ENCODE data around the gene IMPACT.

IMPACT gene

GRCh38 chr18:24402209-24402785, 24.2 kb upstream of the IMPACT start:
- Mint-ChIP-seq H3K4me1 (peaks cover 8% of the 10 kb centered on the region), H3K27ac (no peak overlapping the region), H3K27me3 (peaks cover 43% of the 10 kb centered on the region), H3K4me3 (no peak overlapping the region), H3K36me3 (no peaks in the 10 kb centered on the region), H3K9me3 (no peaks in the 10 kb centered on the region)
- CTCF ChIA-PET: interaction anchor here (0.9 to 1.3 kb wide), 2 partner anchors 45 to 87 kb away, joined by 3 read pairs; no protein-coding TSS in a partner anchor
- no peak for DNase-seq

- H3K27me3 Mint-ChIP-seq: peaks cover 41% of the 10 kb centered on the region
- no peak for DNase-seq
- H3K36me3 Mint-ChIP-seq: no peaks in the 10 kb centered on the region
- H3K4me3 Mint-ChIP-seq: no peak overlapping the region
- CTCF ChIA-PET: no interaction called here
- no peak overlapping the region for H3K27ac Mint-ChIP-seq
- peaks cover 5% of the 10 kb centered on the region for H3K4me1 Mint-ChIP-seq
- H3K9me3 Mint-ChIP-seq: no peaks in the 10 kb centered on the region
Measured at GRCh38 chr18:24403076-24403475, 23.4 kb upstream of the IMPACT start.

- Mint-ChIP-seq H3K9me3 (no peaks in the 10 kb centered on the region), H3K4me3 (no peak overlapping the region), H3K27ac (no peak overlapping the region), H3K4me1 (no peaks in the 10 kb centered on the region), H3K36me3 (no peaks in the 10 kb centered on the region), H3K27me3 (peaks cover 36% of the 10 kb centered on the region)
- DNase-seq: no peak
- CTCF ChIA-PET: no interaction called here
Measured at GRCh38 chr18:24404591-24404990, 21.9 kb upstream of the IMPACT start.

GRCh38 chr18:24408496-24408895, 18.0 kb upstream of the IMPACT start:
- H3K27me3 Mint-ChIP-seq: peaks cover 34% of the 10 kb centered on the region
- no peak for DNase-seq
- no peaks in the 10 kb centered on the region for H3K9me3 Mint-ChIP-seq
- H3K4me1 Mint-ChIP-seq: no peaks in the 10 kb centered on the region
- H3K27ac Mint-ChIP-seq: no peak overlapping the region
- no peaks in the 10 kb centered on the region for H3K36me3 Mint-ChIP-seq
- CTCF ChIA-PET: no interaction called here
- no peak overlapping the region for H3K4me3 Mint-ChIP-seq

GRCh38 chr18:24413148-24413547, 13.3 kb upstream of the IMPACT start:
- Mint-ChIP-seq H3K27ac (no peak overlapping the region), H3K4me3 (no peak overlapping the region), H3K27me3 (peaks cover 22% of the 10 kb centered on the region), H3K4me1 (peaks cover 18% of the 10 kb centered on the region), H3K9me3 (no peaks in the 10 kb centered on the region), H3K36me3 (no peaks in the 10 kb centered on the region)
- no peak for DNase-seq
- CTCF ChIA-PET: interaction anchor here (2.5 kb wide), 1 partner anchor 53 kb away, joined by 5 read pairs; no protein-coding TSS in a partner anchor

GRCh38 chr18:24414349-24415003, 12.0 kb upstream of the IMPACT start:
- no peak for DNase-seq
- no peaks in the 10 kb centered on the region for H3K36me3 Mint-ChIP-seq
- peaks cover 21% of the 10 kb centered on the region for H3K27me3 Mint-ChIP-seq
- CTCF ChIA-PET: interaction anchor here (1.1 to 2.5 kb wide), 3 partner anchors 9 to 54 kb away, joined by 5 read pairs; no protein-coding TSS in a partner anchor
- H3K4me3 Mint-ChIP-seq: no peak overlapping the region
- H3K27ac Mint-ChIP-seq: no peak overlapping the region
- peaks cover 18% of the 10 kb centered on the region for H3K4me1 Mint-ChIP-seq
- no peaks in the 10 kb centered on the region for H3K9me3 Mint-ChIP-seq

GRCh38 chr18:24417480-24417879, 9.0 kb upstream of the IMPACT start:
- Mint-ChIP-seq H3K27ac (no peak overlapping the region), H3K9me3 (no peaks in the 10 kb centered on the region), H3K4me1 (peaks cover 18% of the 10 kb centered on the region), H3K27me3 (peaks cover 35% of the 10 kb centered on the region), H3K4me3 (no peak overlapping the region), H3K36me3 (no peaks in the 10 kb centered on the region)
- no peak for DNase-seq
- CTCF ChIA-PET: no interaction called here

- peaks cover 1% of the 10 kb centered on the region for H3K36me3 Mint-ChIP-seq
- no peak for DNase-seq
- peaks cover 9% of the 10 kb centered on the region for H3K4me1 Mint-ChIP-seq
- CTCF ChIA-PET: no interaction called here
- no peak overlapping the region for H3K27ac Mint-ChIP-seq
- H3K9me3 Mint-ChIP-seq: peaks cover 3% of the 10 kb centered on the region
- H3K4me3 Mint-ChIP-seq: no peak overlapping the region
- peaks cover 41% of the 10 kb centered on the region for H3K27me3 Mint-ChIP-seq
Measured at GRCh38 chr18:24420551-24420950, 5.9 kb upstream of the IMPACT start.

GRCh38 chr18:24421831-24422230, 4.6 kb upstream of the IMPACT start:
- Mint-ChIP-seq H3K36me3 (peaks cover 11% of the 10 kb centered on the region), H3K4me3 (no peak overlapping the region), H3K9me3 (peaks cover 9% of the 10 kb centered on the region), H3K4me1 (peaks cover 10% of the 10 kb centered on the region), H3K27ac (no peak overlapping the region), H3K27me3 (peaks cover 47% of the 10 kb centered on the region)
- CTCF ChIA-PET: no interaction called here
- no peak for DNase-seq

- CTCF ChIA-PET: interaction anchor here (0.8 kb wide), 1 partner anchor 10 kb away, joined by 3 read pairs; no protein-coding TSS in a partner anchor
Measured at GRCh38 chr18:24426073-24426397, 435 bp upstream of the IMPACT start.

GRCh38 chr18:24427484-24427883, 1.0 kb downstream of the IMPACT start:
- CTCF ChIA-PET: no interaction called here
- Mint-ChIP-seq H3K4me1 (peaks cover 25% of the 10 kb centered on the region), H3K9me3 (peaks cover 11% of the 10 kb centered on the region), H3K27ac (no peak overlapping the region), H3K27me3 (peaks cover 17% of the 10 kb centered on the region), H3K4me3 (peak overlapping the region; percentile 85), H3K36me3 (peaks cover 24% of the 10 kb centered on the region)
- DNase-seq: no peak

More at GRCh38 chr18:24426073-24426397, 435 bp upstream of the IMPACT start:
- peak overlapping the region; percentile 53 for H3K27ac Mint-ChIP-seq
- peaks cover 25% of the 10 kb centered on the region for H3K4me1 Mint-ChIP-seq
- peaks cover 23% of the 10 kb centered on the region for H3K36me3 Mint-ChIP-seq
- no peak for DNase-seq
- peaks cover 11% of the 10 kb centered on the region for H3K9me3 Mint-ChIP-seq
- peak overlapping the region; percentile 85 for H3K4me3 Mint-ChIP-seq
- peaks cover 23% of the 10 kb centered on the region for H3K27me3 Mint-ChIP-seq

GRCh38 chr18:24428709-24429108, 2.2 kb downstream of the IMPACT start:
- peaks cover 25% of the 10 kb centered on the region for H3K36me3 Mint-ChIP-seq
- peaks cover 25% of the 10 kb centered on the region for H3K4me1 Mint-ChIP-seq
- CTCF ChIA-PET: interaction anchor here (0.9 to 1.9 kb wide), 6 partner anchors 15 to 68 kb away, joined by 4 to 9 read pairs (median 4); no protein-coding TSS in a partner anchor
- no peak overlapping the region for H3K4me3 Mint-ChIP-seq
- H3K9me3 Mint-ChIP-seq: peaks cover 11% of the 10 kb centered on the region
- no peak overlapping the region for H3K27ac Mint-ChIP-seq
- DNase-seq: no peak
- H3K27me3 Mint-ChIP-seq: peaks cover 13% of the 10 kb centered on the region

GRCh38 chr18:24429188-24429587, 2.7 kb downstream of the IMPACT start:
- Mint-ChIP-seq H3K4me1 (peaks cover 25% of the 10 kb centered on the region), H3K27me3 (peaks cover 11% of the 10 kb centered on the region), H3K27ac (no peak overlapping the region), H3K9me3 (peaks cover 11% of the 10 kb centered on the region), H3K36me3 (peaks cover 25% of the 10 kb centered on the region), H3K4me3 (no peak overlapping the region)
- DNase-seq: no peak
- CTCF ChIA-PET: interaction anchor here (1.1 to 1.9 kb wide), 5 partner anchors 18 to 69 kb away, joined by 4 to 9 read pairs (median 4); no protein-coding TSS in a partner anchor

- Mint-ChIP-seq H3K27ac (no peak overlapping the region), H3K9me3 (no peaks in the 10 kb centered on the region), H3K4me3 (no peak overlapping the region), H3K27me3 (no peaks in the 10 kb centered on the region), H3K36me3 (peaks cover 9% of the 10 kb centered on the region), H3K4me1 (peaks cover 10% of the 10 kb centered on the region)
- CTCF ChIA-PET: interaction anchor here (0.8 to 1.7 kb wide), 3 partner anchors 17 to 74 kb away, joined by 3 to 5 read pairs (median 4); no protein-coding TSS in a partner anchor
- DNase-seq: no peak
Measured at GRCh38 chr18:24432618-24433017, 6.1 kb downstream of the IMPACT start.

GRCh38 chr18:24436939-24437338, 10.5 kb downstream of the IMPACT start:
- no peaks in the 10 kb centered on the region for H3K27me3 Mint-ChIP-seq
- peaks cover 4% of the 10 kb centered on the region for H3K4me1 Mint-ChIP-seq
- H3K9me3 Mint-ChIP-seq: no peaks in the 10 kb centered on the region
- H3K36me3 Mint-ChIP-seq: peaks cover 17% of the 10 kb centered on the region
- no peak overlapping the region for H3K27ac Mint-ChIP-seq
- H3K4me3 Mint-ChIP-seq: no peak overlapping the region
- CTCF ChIA-PET: interaction anchor here (1.9 kb wide), 1 partner anchor 52 kb away, joined by 6 read pairs; no protein-coding TSS in a partner anchor
- DNase-seq: no peak

All from activated naive CD4-positive, alpha-beta T cell treated with anti-CD3 and anti-CD28 coated beads, Interleukin-2, amount 10 ng/mL, durations not matched to agents 7 days and 5 days (primary cell).